Vagina (tissue), 2 donors: ENCODE results near the gene SYT13.
"Not testable (repeated sequence)": the region's sequence is repeated elsewhere in the genome, so short reads cannot be mapped to it uniquely, and the experiment has no call there.

Source experiments
- CTCF ChIP-seq, 3 experiments: fragments of 450-650 bp in 2 of 3; fragments of 200-600 bp in 1 of 3; sonication (generic) in 1 of 3; IDR thresholded peaks; one replicate each; pipeline ENCODE4 v1.5.1; 2017 to 2019; ENCODE audit warnings: antibody characterized with exemption in 3 of 3, mild to moderate bottlenecking in 2 of 3, moderate library complexity in 2 of 3
- POLR2A ChIP-seq, 2 donors: fragments of 450-650 bp; IDR thresholded peaks; one replicate each; pipeline ENCODE4 v1.6.1; 2017; ENCODE audit warnings: antibody characterized with exemption in 2 of 2, mild to moderate bottlenecking in 2 of 2, moderate library complexity in 2 of 2
- POLR2AphosphoS5 ChIP-seq, 2 donors: sonication (generic); formaldehyde crosslinking; IDR thresholded peaks; one replicate each; pipeline ENCODE4 v1.9.0; 2017; ENCODE audit warnings: antibody characterized with exemption in 2 of 2, mild to moderate bottlenecking in 2 of 2, low read depth in 1 of 2; ENCODE audit not compliant: insufficient read depth in 1 of 2

DNA sequence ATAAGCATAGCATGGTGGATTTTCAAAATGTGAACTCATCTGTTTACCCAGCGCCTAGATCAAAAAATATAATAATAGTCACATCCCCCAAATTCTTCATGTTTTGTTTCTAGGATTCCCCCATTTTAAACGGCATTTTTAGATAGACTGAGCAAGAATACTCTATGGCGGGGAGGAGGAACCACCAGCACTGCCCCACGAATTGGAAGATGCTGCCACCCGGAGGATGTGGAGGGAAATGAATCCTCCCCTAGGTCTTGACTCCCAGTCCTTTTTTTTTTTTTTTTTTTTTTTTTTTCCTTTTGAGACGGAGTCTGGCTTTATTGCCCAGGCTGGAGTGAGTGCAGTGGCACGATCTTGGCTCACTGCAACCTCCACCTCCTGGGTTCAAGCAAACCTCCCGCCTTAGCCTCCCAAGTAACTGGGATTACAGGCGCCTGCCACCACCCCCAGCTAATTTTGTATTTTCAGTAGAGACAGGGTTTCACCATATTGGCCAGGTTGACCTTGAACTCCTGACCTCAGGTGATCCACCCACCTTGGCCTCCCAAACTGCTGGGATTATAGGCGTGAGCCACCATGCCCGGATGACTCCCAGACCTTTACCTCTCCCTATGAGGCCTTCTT lies 7.5 kb upstream of the SYT13 start:
- peak; percentile 15 to 36 (median 34) for TF ChIP-seq CTCF (IDR thresholded peaks at IDR 0.05)
- TF ChIP-seq POLR2AphosphoS5 (IDR thresholded peaks at IDR 0.05; ENCODE audit: insufficient read depth in 1 of 2, low read depth in 1 of 2); POLR2A (IDR thresholded peaks at IDR 0.05): not testable (repeated sequence)
